IPS-20b (cell line): Measurements from ENCODE around the gene CLEC3A.

ENCODE experiments used
- H3K27ac ChIP-seq: one replicate; pipeline ENCODE4 v1.5.1; 2013; ENCODE audit warnings: low read length
- H3K27me3 ChIP-seq: 2 replicates; pipeline ENCODE4 v1.6.1; 2013; ENCODE audit warnings: mild to moderate bottlenecking, low read length, inconsistent platforms; ENCODE audit not compliant: insufficient read depth
- H3K36me3 ChIP-seq: 2 replicates; pipeline ENCODE4 v1.6.1; 2013; ENCODE audit warnings: low read depth, mild to moderate bottlenecking, inconsistent platforms, low read length, moderate library complexity; ENCODE audit not compliant: insufficient read depth
- H3K4me1 ChIP-seq: 2 replicates; pipeline ENCODE4 v1.6.1; 2013; ENCODE audit warnings: mild to moderate bottlenecking, control low read depth, inconsistent platforms, low read length, moderate library complexity; ENCODE audit not compliant: insufficient read depth
- H3K4me3 ChIP-seq: 2 replicates; pipeline ENCODE4 v1.5.1; 2013; ENCODE audit warnings: mild to moderate bottlenecking, low read length, inconsistent platforms
- H3K9ac ChIP-seq: 2 replicates; pipeline ENCODE4 v1.6.1; 2013; ENCODE audit warnings: low read depth, mild to moderate bottlenecking, inconsistent platforms, low read length, moderate library complexity
- H3K9me3 ChIP-seq: 2 replicates; pipeline ENCODE4 v1.6.1; 2013; ENCODE audit warnings: mild to moderate bottlenecking, low read depth, low read length, inconsistent platforms; ENCODE audit not compliant: insufficient read depth

The CLEC3A gene

DNA sequence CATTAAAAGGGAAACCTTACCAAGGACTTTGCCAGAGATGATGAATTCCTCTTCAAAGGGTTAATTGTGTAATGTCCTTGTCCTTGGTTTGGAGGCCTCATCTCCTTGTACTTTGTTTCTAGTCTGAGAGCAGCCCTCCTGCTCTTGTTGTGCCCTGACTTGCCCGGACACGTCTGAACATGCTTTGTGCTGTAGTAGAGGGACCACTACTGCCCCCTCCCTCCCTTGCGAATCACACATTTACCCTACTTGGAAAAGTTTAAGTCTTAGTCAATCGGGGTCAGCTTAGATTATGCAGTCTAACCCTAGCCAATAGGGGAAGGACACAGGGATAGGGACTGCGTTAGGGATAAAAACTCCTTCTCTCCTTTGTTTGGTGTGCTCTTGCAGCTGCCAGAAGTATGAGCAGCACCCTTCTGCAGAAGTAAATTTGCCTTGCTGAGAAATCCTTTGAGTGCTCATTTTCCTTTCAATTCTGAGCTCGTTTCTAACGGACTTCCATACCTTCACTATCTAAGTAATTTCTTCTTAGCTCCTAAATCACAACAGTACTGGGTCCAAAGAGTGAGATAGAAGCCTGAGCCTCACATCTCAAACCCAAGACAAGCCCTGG is 26.4 kb upstream of the CLEC3A start:
- Histone ChIP-seq H3K36me3 (0 out of 2 replicates have a peak, but pooled peaks cover 3% of the 10 kb centered on the region), H3K4me1 (peaks cover 23% of the 10 kb centered on the region), H3K9me3 (peaks cover 32% of the 10 kb centered on the region), H3K9ac (no peak overlapping the region), H3K27ac (no peak overlapping the region), H3K27me3 (no peaks in the 10 kb centered on the region), H3K4me3 (no peak overlapping the region)

DNA sequence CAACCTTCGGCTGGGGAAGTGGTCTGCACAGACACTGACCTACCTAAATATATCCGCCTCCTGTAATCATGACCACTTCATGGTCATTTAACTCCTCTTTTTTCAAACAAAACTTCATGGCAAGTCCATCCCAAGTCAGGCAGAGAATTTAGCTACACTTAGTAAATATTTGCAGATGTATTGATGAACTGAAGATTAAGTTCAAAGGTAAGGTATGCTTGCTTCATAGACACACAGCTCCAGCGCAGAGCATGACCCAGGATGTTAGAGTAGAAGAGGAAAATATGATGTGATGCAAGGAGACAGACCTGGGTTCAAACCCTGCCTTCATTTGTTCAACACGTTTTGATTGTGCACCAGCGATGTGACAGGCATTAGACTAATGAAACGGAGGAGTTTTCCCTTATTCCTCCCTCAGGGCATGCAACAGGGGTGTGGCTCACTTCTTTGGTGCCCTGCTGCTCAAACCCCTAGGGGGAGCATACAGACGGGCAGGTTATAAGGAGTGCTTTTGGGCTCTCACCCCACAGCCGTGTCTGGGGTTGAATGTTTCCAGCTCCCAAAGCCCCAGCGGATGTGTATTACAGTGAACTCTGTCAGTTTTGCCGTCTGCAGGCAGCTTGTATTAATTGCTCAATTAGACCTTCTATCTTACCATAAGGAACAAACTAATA is 23.9 kb upstream of the CLEC3A start:
- no peaks in the 10 kb centered on the region for H3K27me3 ChIP-seq
- peaks cover 24% of the 10 kb centered on the region for H3K9me3 ChIP-seq
- no peak overlapping the region for H3K4me3 ChIP-seq
- H3K27ac ChIP-seq: no peak overlapping the region
- peaks cover 4% of the 10 kb centered on the region for H3K4me1 ChIP-seq
- 0 out of 2 replicates have a peak, but pooled peaks cover 3% of the 10 kb centered on the region for H3K36me3 ChIP-seq
- no peak overlapping the region for H3K9ac ChIP-seq

- no peak overlapping the region for H3K9ac ChIP-seq
- no peak overlapping the region for H3K27ac ChIP-seq
- H3K36me3 ChIP-seq: no peaks in the 10 kb centered on the region
- H3K4me3 ChIP-seq: no peak overlapping the region
- H3K4me1 ChIP-seq: no peaks in the 10 kb centered on the region; the same call in 1 of the 2 replicates
- peaks cover 5% of the 10 kb centered on the region; the same call in 1 of the 2 replicates for H3K9me3 ChIP-seq
- H3K27me3 ChIP-seq: no peaks in the 10 kb centered on the region
Observed at GRCh38 chr16:78001451-78002025, 20.8 kb upstream of the CLEC3A start.

GRCh38 chr16:78002915-78003538 is 19.3 kb upstream of the CLEC3A start:
- no peaks in the 10 kb centered on the region; the same call in 1 of the 2 replicates for H3K4me1 ChIP-seq
- H3K27me3 ChIP-seq: no peaks in the 10 kb centered on the region
- H3K27ac ChIP-seq: no peak overlapping the region
- no peaks in the 10 kb centered on the region for H3K36me3 ChIP-seq
- H3K4me3 ChIP-seq: no peak overlapping the region
- no peaks in the 10 kb centered on the region for H3K9me3 ChIP-seq
- no peak overlapping the region for H3K9ac ChIP-seq

DNA sequence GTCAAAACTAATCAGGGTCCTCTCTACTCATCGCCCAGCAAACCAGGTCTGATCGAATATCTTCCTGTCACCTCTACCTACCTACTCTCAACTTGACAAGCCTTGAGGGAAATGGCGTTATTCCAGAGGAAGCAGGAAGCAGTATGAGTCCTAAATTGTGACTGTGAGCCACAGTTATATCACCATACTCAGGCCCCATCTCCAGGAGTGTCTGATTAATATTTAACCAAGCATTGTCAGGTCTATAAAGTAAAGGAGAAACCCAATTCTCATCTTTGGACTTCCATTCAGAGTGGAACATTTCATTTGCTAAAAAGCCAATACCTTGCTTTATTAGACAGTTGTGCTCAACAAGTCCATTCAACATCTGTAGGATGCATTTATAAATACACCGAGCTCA is 17.8 kb upstream of the CLEC3A start:
- no peaks in the 10 kb centered on the region for H3K36me3 ChIP-seq
- H3K27me3 ChIP-seq: no peaks in the 10 kb centered on the region
- no peak overlapping the region for H3K4me3 ChIP-seq
- no peaks in the 10 kb centered on the region; the same call in 1 of the 2 replicates for H3K4me1 ChIP-seq
- no peak overlapping the region for H3K27ac ChIP-seq
- H3K9ac ChIP-seq: no peak overlapping the region
- no peaks in the 10 kb centered on the region for H3K9me3 ChIP-seq

- no peaks in the 10 kb centered on the region for H3K27me3 ChIP-seq
- H3K27ac ChIP-seq: no peak overlapping the region
- no peaks in the 10 kb centered on the region for H3K36me3 ChIP-seq
- H3K9ac ChIP-seq: no peak overlapping the region
- no peak overlapping the region for H3K4me3 ChIP-seq
- no peaks in the 10 kb centered on the region; the same call in 1 of the 2 replicates for H3K4me1 ChIP-seq
- H3K9me3 ChIP-seq: no peaks in the 10 kb centered on the region
Observed at GRCh38 chr16:78005881-78006280, 16.5 kb upstream of the CLEC3A start.

DNA sequence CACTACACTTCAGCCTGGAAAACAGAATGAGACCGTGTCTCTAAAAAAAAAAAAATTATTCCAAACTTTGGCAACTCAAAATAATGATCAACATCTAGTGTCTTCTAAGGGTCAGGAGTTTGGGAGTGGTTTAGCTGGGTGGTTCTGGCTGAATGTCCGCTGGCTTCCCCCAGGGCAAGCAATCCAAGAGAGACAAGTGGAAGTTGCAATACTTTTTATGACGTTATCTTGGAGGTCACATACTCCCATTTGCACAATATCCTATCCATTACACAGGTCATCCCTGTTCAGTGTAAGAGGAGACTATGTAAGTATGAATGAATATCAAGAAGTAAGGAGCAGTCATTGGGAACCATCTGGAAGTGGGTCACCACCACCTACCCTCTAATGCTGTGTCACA is 15.2 kb upstream of the CLEC3A start:
- Histone ChIP-seq H3K27ac (no peak overlapping the region), H3K4me1 (no peaks in the 10 kb centered on the region; the same call in 1 of the 2 replicates), H3K9me3 (no peaks in the 10 kb centered on the region), H3K4me3 (no peak overlapping the region), H3K36me3 (no peaks in the 10 kb centered on the region), H3K9ac (no peak overlapping the region), H3K27me3 (no peaks in the 10 kb centered on the region)

GRCh38 chr16:78024159-78024558 is 1.8 kb downstream of the CLEC3A start:
- H3K4me3 ChIP-seq: no peak overlapping the region
- H3K27ac ChIP-seq: no peak overlapping the region
- H3K9ac ChIP-seq: no peak overlapping the region
- no peaks in the 10 kb centered on the region for H3K36me3 ChIP-seq
- H3K27me3 ChIP-seq: no peaks in the 10 kb centered on the region
- H3K4me1 ChIP-seq: peaks cover 10% of the 10 kb centered on the region; the same call in 1 of the 2 replicates
- H3K9me3 ChIP-seq: no peaks in the 10 kb centered on the region

- no peak overlapping the region for H3K9ac ChIP-seq
- H3K4me1 ChIP-seq: peaks cover 10% of the 10 kb centered on the region; the same call in 1 of the 2 replicates
- H3K4me3 ChIP-seq: no peak overlapping the region
- no peaks in the 10 kb centered on the region for H3K9me3 ChIP-seq
- H3K27me3 ChIP-seq: no peaks in the 10 kb centered on the region
- H3K27ac ChIP-seq: no peak overlapping the region
- no peaks in the 10 kb centered on the region for H3K36me3 ChIP-seq
Observed at GRCh38 chr16:78025631-78026030, 3.3 kb downstream of the CLEC3A start.

- Histone ChIP-seq H3K4me3 (no peak overlapping the region), H3K9ac (no peak overlapping the region), H3K27me3 (no peaks in the 10 kb centered on the region), H3K4me1 (0 out of 2 replicates have a peak, but pooled peaks cover 2% of the 10 kb centered on the region), H3K9me3 (no peaks in the 10 kb centered on the region), H3K36me3 (no peaks in the 10 kb centered on the region), H3K27ac (no peak overlapping the region)
Observed at GRCh38 chr16:78028018-78028417, 5.7 kb downstream of the CLEC3A start.

DNA sequence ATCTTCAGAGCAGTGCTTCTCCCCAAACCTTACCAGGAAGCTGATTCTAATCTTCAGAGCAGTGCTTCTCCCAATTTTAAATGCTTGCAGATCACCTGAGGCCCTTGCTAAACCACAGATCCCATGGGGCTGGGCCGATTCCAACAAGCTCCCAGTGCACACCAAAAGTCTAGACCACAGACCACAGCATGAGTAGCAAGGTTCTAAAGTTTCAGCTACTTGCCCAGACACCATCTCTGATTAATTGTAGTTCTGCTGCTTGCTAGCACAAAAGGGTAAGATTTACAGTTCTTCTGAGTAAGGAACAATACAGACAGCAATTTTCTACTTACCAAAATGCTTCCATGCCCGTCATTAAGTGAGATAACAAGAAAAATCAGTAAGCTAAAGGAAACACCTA is 12.2 kb downstream of the CLEC3A start:
- Histone ChIP-seq H3K9ac (no peak overlapping the region), H3K4me1 (no peaks in the 10 kb centered on the region), H3K27me3 (peaks cover 3% of the 10 kb centered on the region; the same call in 1 of the 2 replicates), H3K27ac (no peak overlapping the region), H3K9me3 (no peaks in the 10 kb centered on the region), H3K36me3 (no peaks in the 10 kb centered on the region), H3K4me3 (no peak overlapping the region)
